ENCODE measurements around the gene BMAL1.
A peak's percentile ranks its signal among the peaks of the same experiment; 100 is the strongest.
"Not testable (repeated sequence)": the region's sequence is repeated elsewhere in the genome, so short reads cannot be mapped to it uniquely, and the experiment has no call there.

BMAL1 gene

GRCh38 chr11:13384908-13385640 is 107.5 kb downstream of the BMAL1 start:
- no peak overlapping the region for H3K4me3 ChIP-seq
- 0 out of 2 replicates have a peak, but pooled peaks cover 4% of the 10 kb centered on the region for H3K36me3 ChIP-seq (ENCODE audit: insufficient read depth, low read length)
- no peak for TF ChIP-seq POLR2AphosphoS5 (IDR thresholded peaks at IDR 0.05; ENCODE audit: borderline replicate concordance, low read depth, low read length)
- H3K27ac ChIP-seq = no peak overlapping the region
- H3K9me3 ChIP-seq (ENCODE audit: low read depth, low read length) = no peaks in the 10 kb centered on the region
- H3K9ac ChIP-seq (ENCODE audit: insufficient read length) = no peak overlapping the region
- peak; percentile 1 for DNase-seq (ENCODE audit: low read depth, low spot score)

GRCh38 chr11:13386567-13386966 is 109.0 kb downstream of the BMAL1 start:
- TF ChIP-seq EZH2 (IDR thresholded peaks at IDR 0.05) (no peak), FOXP2 (optimal IDR thresholded peaks at IDR 0.05; ENCODE audit: control extremely low read depth, extremely low read length, insufficient read depth) (no peak), POLR2AphosphoS5 (IDR thresholded peaks at IDR 0.05; ENCODE audit: borderline replicate concordance, low read depth, low read length) (no peak)
- H3K9me3 ChIP-seq (ENCODE audit: low read depth, low read length) = no peaks in the 10 kb centered on the region
- DNase-seq (ENCODE audit: low read depth, low spot score) = no peak
- H3K27ac ChIP-seq = no peak overlapping the region
- no peak overlapping the region for H3K4me3 ChIP-seq
- H3K36me3 ChIP-seq (ENCODE audit: insufficient read depth, low read length) = 0 out of 2 replicates have a peak, but pooled peaks cover 4% of the 10 kb centered on the region
- H3K9ac ChIP-seq (ENCODE audit: insufficient read length) = no peak overlapping the region

GRCh38 chr11:13388741-13389140 is 111.2 kb downstream of the BMAL1 start:
- Histone ChIP-seq H3K4me3 (no peak overlapping the region), H3K27ac (no peak overlapping the region), H3K9ac (ENCODE audit: insufficient read length) (no peak overlapping the region), H3K36me3 (ENCODE audit: insufficient read depth, low read length) (0 out of 2 replicates have a peak, but pooled peaks cover 4% of the 10 kb centered on the region), H3K9me3 (ENCODE audit: low read depth, low read length) (no peaks in the 10 kb centered on the region)
- DNase-seq (ENCODE audit: low read depth, low spot score) = no peak
- TF ChIP-seq FOXP2 (optimal IDR thresholded peaks at IDR 0.05; ENCODE audit: control extremely low read depth, extremely low read length, insufficient read depth) = no peak
- TF ChIP-seq EZH2 (IDR thresholded peaks at IDR 0.05) = no peak
- no peak for TF ChIP-seq POLR2AphosphoS5 (IDR thresholded peaks at IDR 0.05; ENCODE audit: borderline replicate concordance, low read depth, low read length)

GRCh38 chr11:13391217-13391616 is 113.6 kb downstream of the BMAL1 start:
- H3K4me3 ChIP-seq = no peak overlapping the region
- no peak for TF ChIP-seq EZH2 (IDR thresholded peaks at IDR 0.05)
- TF ChIP-seq POLR2AphosphoS5 (IDR thresholded peaks at IDR 0.05; ENCODE audit: borderline replicate concordance, low read depth, low read length) = no peak
- no peak for TF ChIP-seq FOXP2 (optimal IDR thresholded peaks at IDR 0.05; ENCODE audit: control extremely low read depth, extremely low read length, insufficient read depth)
- no peaks in the 10 kb centered on the region for H3K9me3 ChIP-seq (ENCODE audit: low read depth, low read length)

GRCh38 chr11:13398335-13398734 is 120.7 kb downstream of the BMAL1 start:
- not testable (repeated sequence) for H3K9ac ChIP-seq (ENCODE audit: insufficient read length); H3K27ac ChIP-seq; H3K4me3 ChIP-seq; H3K9me3 ChIP-seq (ENCODE audit: low read depth, low read length); DNase-seq (ENCODE audit: low read depth, low spot score); H3K36me3 ChIP-seq (ENCODE audit: insufficient read depth, low read length)

More at GRCh38 chr11:13391217-13391616, 113.6 kb downstream of the BMAL1 start:
- 0 out of 2 replicates have a peak, but pooled peaks cover 4% of the 10 kb centered on the region for H3K36me3 ChIP-seq (ENCODE audit: insufficient read depth, low read length)
- no peak for DNase-seq (ENCODE audit: low read depth, low spot score)
- H3K9ac ChIP-seq (ENCODE audit: insufficient read length) = no peak overlapping the region
- H3K27ac ChIP-seq = no peak overlapping the region

- H3K4me3 ChIP-seq = no peak overlapping the region
- no peak for TF ChIP-seq FOXP2 (optimal IDR thresholded peaks at IDR 0.05; ENCODE audit: control extremely low read depth, extremely low read length, insufficient read depth)
- TF ChIP-seq POLR2AphosphoS5 (IDR thresholded peaks at IDR 0.05; ENCODE audit: borderline replicate concordance, low read depth, low read length) = no peak
- TF ChIP-seq EZH2 (IDR thresholded peaks at IDR 0.05) = no peak
- no peak for DNase-seq (ENCODE audit: low read depth, low spot score)
- H3K27ac ChIP-seq = no peak overlapping the region
- H3K9ac ChIP-seq (ENCODE audit: insufficient read length) = no peak overlapping the region
- no peaks in the 10 kb centered on the region for H3K9me3 ChIP-seq (ENCODE audit: low read depth, low read length)
- peaks cover 10% of the 10 kb centered on the region for H3K36me3 ChIP-seq (ENCODE audit: insufficient read depth, low read length)
Measured at GRCh38 chr11:13405220-13405619, 127.6 kb downstream of the BMAL1 start.

- no peak for DNase-seq (ENCODE audit: low read depth, low spot score)
- TF ChIP-seq POLR2AphosphoS5 (IDR thresholded peaks at IDR 0.05; ENCODE audit: borderline replicate concordance, low read depth, low read length) (no peak), FOXP2 (optimal IDR thresholded peaks at IDR 0.05; ENCODE audit: control extremely low read depth, extremely low read length, insufficient read depth) (no peak), EZH2 (IDR thresholded peaks at IDR 0.05) (no peak)
- Histone ChIP-seq H3K36me3 (ENCODE audit: insufficient read depth, low read length) (peaks cover 8% of the 10 kb centered on the region; the same call in 1 of the 2 replicates), H3K4me3 (no peak overlapping the region), H3K9me3 (ENCODE audit: low read depth, low read length) (no peaks in the 10 kb centered on the region), H3K9ac (ENCODE audit: insufficient read length) (no peak overlapping the region), H3K27ac (no peak overlapping the region)
Measured at GRCh38 chr11:13415201-13415600, 137.6 kb downstream of the BMAL1 start.

GRCh38 chr11:13421561-13421960 is 144.0 kb downstream of the BMAL1 start:
- no peak overlapping the region for H3K27ac ChIP-seq
- no peak overlapping the region for H3K9ac ChIP-seq (ENCODE audit: insufficient read length)
- no peak for TF ChIP-seq FOXP2 (optimal IDR thresholded peaks at IDR 0.05; ENCODE audit: control extremely low read depth, extremely low read length, insufficient read depth)
- TF ChIP-seq POLR2AphosphoS5 (IDR thresholded peaks at IDR 0.05; ENCODE audit: borderline replicate concordance, low read depth, low read length) = no peak
- TF ChIP-seq EZH2 (IDR thresholded peaks at IDR 0.05) = no peak
- peaks cover 1% of the 10 kb centered on the region; the same call in 1 of the 2 replicates for H3K36me3 ChIP-seq (ENCODE audit: insufficient read depth, low read length)
- no peaks in the 10 kb centered on the region for H3K9me3 ChIP-seq (ENCODE audit: low read depth, low read length)
- no peak for DNase-seq (ENCODE audit: low read depth, low spot score)
- H3K4me3 ChIP-seq = no peak overlapping the region

- H3K4me3 ChIP-seq = no peak overlapping the region
- no peaks in the 10 kb centered on the region for H3K9me3 ChIP-seq (ENCODE audit: low read depth, low read length)
- H3K36me3 ChIP-seq (ENCODE audit: insufficient read depth, low read length) = no peaks in the 10 kb centered on the region
- no peak overlapping the region for H3K27ac ChIP-seq
- no peak for TF ChIP-seq POLR2AphosphoS5 (IDR thresholded peaks at IDR 0.05; ENCODE audit: borderline replicate concordance, low read depth, low read length)
- no peak for TF ChIP-seq FOXP2 (optimal IDR thresholded peaks at IDR 0.05; ENCODE audit: control extremely low read depth, extremely low read length, insufficient read depth)
- no peak for TF ChIP-seq EZH2 (IDR thresholded peaks at IDR 0.05)
- H3K9ac ChIP-seq (ENCODE audit: insufficient read length) = no peak overlapping the region
- no peak for DNase-seq (ENCODE audit: low read depth, low spot score)
Measured at GRCh38 chr11:13423372-13423771, 145.8 kb downstream of the BMAL1 start.
